Osteocyte (in vitro differentiated cells): ENCODE results near the gene FAM83C. TPM values are rescaled to one million over a fixed set of nuclear protein-coding genes. Genes with fewer than 3 reads are reported as not detected.
A peak's percentile ranks its signal among the peaks of the same experiment; 100 is the strongest.

Experiments
- DNase-seq: peaks from one replicate; pipeline ENCODE4 v3.0.0; 2021; ENCODE audit warnings: mixed read lengths; ENCODE audit not compliant: unreplicated experiment; ENCODE audit errors: extremely low spot score
- H3K27ac Mint-ChIP-seq: one replicate; pipeline ENCODE4 v1.8.0; 2021; ENCODE audit warnings: mild to moderate bottlenecking, mixed read lengths; ENCODE audit not compliant: unreplicated experiment
- H3K27me3 Mint-ChIP-seq: one replicate; pipeline ENCODE4 v1.8.0; 2021; ENCODE audit warnings: mixed read lengths; ENCODE audit not compliant: unreplicated experiment
- H3K36me3 Mint-ChIP-seq: one replicate; pipeline ENCODE4 v1.8.0; 2021; ENCODE audit warnings: mixed read lengths; ENCODE audit not compliant: unreplicated experiment
- H3K4me1 Mint-ChIP-seq: one replicate; pipeline ENCODE4 v1.8.0; 2021; ENCODE audit warnings: mixed read lengths; ENCODE audit not compliant: unreplicated experiment
- H3K4me3 Mint-ChIP-seq: one replicate; pipeline ENCODE4 v1.8.0; 2021; ENCODE audit warnings: mild to moderate bottlenecking, moderate library complexity, mixed read lengths; ENCODE audit not compliant: unreplicated experiment
- H3K9me3 Mint-ChIP-seq: one replicate; pipeline ENCODE4 v1.8.0; 2021; ENCODE audit warnings: mixed read lengths; ENCODE audit not compliant: unreplicated experiment
- total RNA-seq: library from RNA; stranded (reverse); gene quantifications from 2 replicates; pipeline ENCODE4 v1.2.1, GENCODE V29; 2021
- TF ChIP-seq, protein P1 (sequence below): fragments of 200-600 bp; sonication (generic); IDR thresholded peaks from 2 replicates; pipeline ENCODE4 v1.5.0; 2021; ENCODE audit warnings: antibody characterized with exemption, mild to moderate bottlenecking, moderate library complexity

FAM83C gene
- total RNA-seq, 1 donor from 2014 or later, result not detected

DNA sequence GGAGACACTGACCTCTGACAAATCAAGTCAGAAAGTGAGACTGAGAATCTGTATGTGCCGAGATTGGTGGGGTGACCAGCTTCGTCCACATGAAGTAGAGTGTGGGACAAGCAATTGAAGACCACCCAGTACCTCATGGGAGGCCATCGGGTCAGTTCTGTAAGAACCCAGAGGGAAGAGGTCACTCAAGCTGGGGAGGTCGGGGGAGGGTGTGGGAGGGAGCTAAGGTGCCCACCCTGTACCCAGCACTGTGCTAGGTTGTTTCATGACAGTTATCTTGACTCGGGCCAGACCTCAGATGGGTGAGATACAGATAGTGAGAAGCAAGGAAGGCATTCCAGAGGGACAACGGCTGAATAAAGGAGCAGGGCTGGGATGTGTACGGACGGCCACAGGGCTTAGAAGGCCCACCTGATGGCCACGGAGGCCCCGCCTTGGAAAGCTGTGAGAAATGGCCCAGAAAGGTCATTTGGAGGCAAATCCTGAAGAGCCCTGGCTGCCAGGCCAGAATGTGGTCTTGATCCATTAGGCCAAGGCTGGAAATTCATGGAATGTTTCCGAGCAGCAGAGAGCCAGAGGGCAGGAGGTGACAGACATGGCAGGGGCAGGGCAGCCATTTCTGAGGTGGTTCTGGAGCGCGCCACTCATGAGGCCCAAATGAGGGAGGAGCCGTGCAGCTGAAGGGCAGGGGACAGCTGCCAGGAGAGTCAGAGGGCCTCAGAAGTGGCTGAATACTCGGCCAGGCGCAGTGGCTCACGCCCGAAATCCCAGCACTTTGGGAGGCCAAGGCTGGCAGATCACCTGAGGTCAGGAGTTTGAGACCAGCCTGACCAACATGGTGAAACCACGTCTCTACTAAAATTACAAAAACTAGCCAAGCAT lies 22.0 kb downstream of the FAM83C start:
- no peaks in the 10 kb centered on the region for H3K27me3 Mint-ChIP-seq
- H3K4me3 Mint-ChIP-seq, result no peak overlapping the region
- no peak for DNase-seq
- TF ChIP-seq, protein P1, sequence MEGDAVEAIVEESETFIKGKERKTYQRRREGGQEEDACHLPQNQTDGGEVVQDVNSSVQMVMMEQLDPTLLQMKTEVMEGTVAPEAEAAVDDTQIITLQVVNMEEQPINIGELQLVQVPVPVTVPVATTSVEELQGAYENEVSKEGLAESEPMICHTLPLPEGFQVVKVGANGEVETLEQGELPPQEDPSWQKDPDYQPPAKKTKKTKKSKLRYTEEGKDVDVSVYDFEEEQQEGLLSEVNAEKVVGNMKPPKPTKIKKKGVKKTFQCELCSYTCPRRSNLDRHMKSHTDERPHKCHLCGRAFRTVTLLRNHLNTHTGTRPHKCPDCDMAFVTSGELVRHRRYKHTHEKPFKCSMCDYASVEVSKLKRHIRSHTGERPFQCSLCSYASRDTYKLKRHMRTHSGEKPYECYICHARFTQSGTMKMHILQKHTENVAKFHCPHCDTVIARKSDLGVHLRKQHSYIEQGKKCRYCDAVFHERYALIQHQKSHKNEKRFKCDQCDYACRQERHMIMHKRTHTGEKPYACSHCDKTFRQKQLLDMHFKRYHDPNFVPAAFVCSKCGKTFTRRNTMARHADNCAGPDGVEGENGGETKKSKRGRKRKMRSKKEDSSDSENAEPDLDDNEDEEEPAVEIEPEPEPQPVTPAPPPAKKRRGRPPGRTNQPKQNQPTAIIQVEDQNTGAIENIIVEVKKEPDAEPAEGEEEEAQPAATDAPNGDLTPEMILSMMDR, result no peak
- no peaks in the 10 kb centered on the region for H3K4me1 Mint-ChIP-seq
- H3K9me3 Mint-ChIP-seq, result no peaks in the 10 kb centered on the region
- H3K27ac Mint-ChIP-seq, result peak overlapping the region; percentile 5
- H3K36me3 Mint-ChIP-seq, result peaks cover 10% of the 10 kb centered on the region

DNA sequence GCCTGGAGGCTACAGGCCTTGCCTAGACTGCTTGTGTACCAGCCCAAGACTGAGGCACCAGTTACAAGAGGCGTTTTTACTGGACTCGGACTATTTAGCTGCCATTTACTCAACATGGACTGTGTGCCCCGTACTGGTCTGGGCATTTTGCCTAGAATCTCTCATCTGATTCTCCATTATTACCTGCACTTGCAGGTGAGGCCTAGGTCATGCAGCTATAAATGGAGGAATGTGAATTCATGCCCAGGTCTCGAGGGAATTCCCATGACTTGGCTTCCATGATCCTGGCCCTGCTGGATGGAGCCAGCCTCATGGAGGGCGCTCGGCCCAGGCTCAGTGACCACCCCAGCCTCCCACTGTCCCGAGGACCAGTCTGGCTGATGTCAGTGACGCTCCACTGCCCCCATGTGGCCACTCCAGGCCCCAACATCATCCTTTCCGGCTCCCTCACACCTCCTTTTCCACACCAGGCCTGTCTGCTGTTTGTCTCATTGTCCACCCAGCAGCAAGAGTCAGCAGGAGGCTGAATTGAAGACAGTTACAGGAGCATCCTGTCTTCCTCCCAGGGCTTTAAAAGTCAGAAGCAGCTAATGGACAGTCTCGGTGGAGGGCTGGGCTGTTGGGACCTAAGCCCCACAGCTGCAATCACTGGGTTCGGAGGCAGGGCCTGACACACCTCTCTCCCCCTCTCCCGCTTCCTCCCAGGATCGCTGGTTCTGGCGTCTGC lies 23.0 kb downstream of the FAM83C start:
- Mint-ChIP-seq H3K9me3 (no peaks in the 10 kb centered on the region), H3K27ac (no peak overlapping the region), H3K4me1 (no peaks in the 10 kb centered on the region), H3K4me3 (no peak overlapping the region), H3K36me3 (peaks cover 13% of the 10 kb centered on the region), H3K27me3 (no peaks in the 10 kb centered on the region)
- no peak for DNase-seq
- TF ChIP-seq, protein P1, result peak; percentile 79

DNA sequence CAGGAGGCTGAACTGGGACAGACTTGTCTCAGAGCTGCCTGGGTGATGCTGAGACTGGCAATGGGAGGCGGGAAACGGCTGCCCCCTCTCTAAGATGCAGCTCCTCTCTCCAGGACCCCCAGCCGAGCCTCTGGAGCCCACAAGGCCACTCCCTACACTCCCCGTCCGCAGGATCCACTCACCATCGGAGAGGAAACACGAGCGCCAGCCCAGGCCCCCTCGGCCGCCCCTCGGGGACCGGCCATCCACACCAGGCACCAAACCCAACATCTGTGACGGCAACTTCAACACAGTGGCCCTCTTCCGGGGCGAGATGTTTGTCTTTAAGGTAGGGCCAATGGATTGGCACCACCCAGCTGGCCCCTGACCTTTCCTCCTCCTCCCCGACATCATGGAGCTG lies 25.1 kb downstream of the FAM83C start:
- H3K4me1 Mint-ChIP-seq, result peaks cover 12% of the 10 kb centered on the region

DNA sequence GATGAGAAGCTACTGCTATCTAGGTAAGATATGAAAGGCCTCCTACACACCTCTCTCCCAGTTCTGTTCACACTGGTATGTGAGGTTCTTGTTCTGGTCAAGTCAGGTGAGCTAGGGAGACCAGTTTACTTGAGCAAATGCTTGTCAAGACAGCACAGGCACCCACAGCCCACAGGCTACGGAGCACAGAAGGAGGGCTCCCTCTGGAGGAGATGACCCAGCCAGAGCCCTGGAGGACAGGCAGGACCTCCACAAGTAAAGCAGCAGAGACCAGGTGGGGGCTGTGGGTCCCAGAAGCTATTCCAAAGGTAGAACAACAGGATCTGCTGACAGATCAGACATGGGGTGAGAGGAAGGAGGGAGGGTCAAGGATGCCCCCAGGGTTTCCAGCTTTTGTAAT lies 27.5 kb downstream of the FAM83C start:
- H3K36me3 Mint-ChIP-seq, result peaks cover 18% of the 10 kb centered on the region
- TF ChIP-seq, protein P1, result no peak
- peaks cover 12% of the 10 kb centered on the region for H3K4me1 Mint-ChIP-seq
- no peaks in the 10 kb centered on the region for H3K27me3 Mint-ChIP-seq
- DNase-seq, result no peak
- no peak overlapping the region for H3K27ac Mint-ChIP-seq
- H3K4me3 Mint-ChIP-seq, result no peak overlapping the region
- no peaks in the 10 kb centered on the region for H3K9me3 Mint-ChIP-seq

More for the DNA sequence above, 25.1 kb downstream of the FAM83C start:
- TF ChIP-seq, protein P1, result no peak
- Mint-ChIP-seq H3K27me3 (no peaks in the 10 kb centered on the region), H3K4me3 (no peak overlapping the region), H3K9me3 (no peaks in the 10 kb centered on the region), H3K27ac (no peak overlapping the region), H3K36me3 (peaks cover 18% of the 10 kb centered on the region)
- no peak for DNase-seq
